Testis (tissue), 2 donors: ENCODE results near the gene DOK3.

ENCODE experiments used
- POLR2A ChIP-seq: fragments of 450-650 bp; IDR thresholded peaks from one replicate; pipeline ENCODE4 v1.6.1; 2017; ENCODE audit warnings: antibody characterized with exemption, mild to moderate bottlenecking, moderate library complexity
- TF ChIP-seq, protein P1 (sequence below), 3 experiments: fragments of 450-650 bp in 2 of 3; fragments of 200-600 bp in 1 of 3; sonication (generic) in 1 of 3; IDR thresholded peaks; one replicate each; pipeline ENCODE4 v1.5.1; 2016 to 2019; ENCODE audit warnings: antibody characterized with exemption in 3 of 3, mild to moderate bottlenecking in 2 of 3, moderate library complexity in 1 of 3

DNA sequence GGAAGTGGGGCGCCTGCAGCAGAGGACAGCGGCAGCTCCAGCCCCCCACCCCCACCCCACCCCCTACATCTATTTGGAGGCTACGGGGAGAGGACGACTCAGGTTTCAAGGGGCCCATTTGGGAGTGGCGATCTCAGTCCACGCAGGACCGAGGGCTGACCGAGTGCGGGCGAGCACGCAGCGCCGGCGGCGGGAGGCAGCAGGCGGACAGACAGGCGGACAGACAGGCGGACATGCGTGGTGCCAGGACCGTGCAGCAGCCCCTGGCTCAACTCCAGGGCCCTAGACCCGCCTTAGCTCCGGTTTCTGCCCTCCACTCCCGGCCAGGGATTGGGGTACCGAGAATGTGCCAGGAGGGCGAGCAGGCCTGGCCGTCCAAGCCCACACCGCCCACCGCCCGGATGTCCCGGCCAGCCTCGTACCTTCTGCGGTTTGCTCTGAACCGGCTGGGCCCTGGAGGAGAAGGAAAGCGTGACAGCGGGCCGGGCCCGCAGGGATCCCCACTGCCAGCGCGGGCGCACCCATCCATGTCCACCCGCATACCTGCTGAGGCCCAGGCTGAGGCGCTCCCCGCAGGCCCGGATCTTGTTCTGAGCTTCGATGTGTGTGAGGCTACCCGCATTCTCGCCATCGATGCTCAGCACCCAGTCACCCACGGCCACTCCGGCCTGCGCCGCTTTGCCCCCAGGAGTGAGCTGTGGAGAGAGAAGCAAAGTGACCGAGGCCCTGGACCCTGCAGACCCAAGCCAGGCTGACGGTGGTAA, 17.5 kb downstream of the DOK3 start:
- no peak for TF ChIP-seq POLR2A
- TF ChIP-seq, protein P1, sequence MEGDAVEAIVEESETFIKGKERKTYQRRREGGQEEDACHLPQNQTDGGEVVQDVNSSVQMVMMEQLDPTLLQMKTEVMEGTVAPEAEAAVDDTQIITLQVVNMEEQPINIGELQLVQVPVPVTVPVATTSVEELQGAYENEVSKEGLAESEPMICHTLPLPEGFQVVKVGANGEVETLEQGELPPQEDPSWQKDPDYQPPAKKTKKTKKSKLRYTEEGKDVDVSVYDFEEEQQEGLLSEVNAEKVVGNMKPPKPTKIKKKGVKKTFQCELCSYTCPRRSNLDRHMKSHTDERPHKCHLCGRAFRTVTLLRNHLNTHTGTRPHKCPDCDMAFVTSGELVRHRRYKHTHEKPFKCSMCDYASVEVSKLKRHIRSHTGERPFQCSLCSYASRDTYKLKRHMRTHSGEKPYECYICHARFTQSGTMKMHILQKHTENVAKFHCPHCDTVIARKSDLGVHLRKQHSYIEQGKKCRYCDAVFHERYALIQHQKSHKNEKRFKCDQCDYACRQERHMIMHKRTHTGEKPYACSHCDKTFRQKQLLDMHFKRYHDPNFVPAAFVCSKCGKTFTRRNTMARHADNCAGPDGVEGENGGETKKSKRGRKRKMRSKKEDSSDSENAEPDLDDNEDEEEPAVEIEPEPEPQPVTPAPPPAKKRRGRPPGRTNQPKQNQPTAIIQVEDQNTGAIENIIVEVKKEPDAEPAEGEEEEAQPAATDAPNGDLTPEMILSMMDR (IDR thresholded peaks at IDR 0.05) = no peak
